Upper lobe of right lung (tissue), 1 donor: ENCODE data around the gene FAM53B. TPM values are rescaled to one million over a fixed set of nuclear protein-coding genes. Genes with fewer than 3 reads are reported as not detected.
A peak's percentile ranks its signal among the peaks of the same experiment; 100 is the strongest.

Experiments
- ATAC-seq: fragments of 200-7000 bp; cut with Tn5 transposase; one replicate; pipeline ENCODE4 v1.9.1; 2020; ENCODE audit warnings: mild to moderate bottlenecking, moderate library complexity
- DNase-seq: peaks from one replicate; pipeline ENCODE4 v3.0.0-alpha.2; 2020
- H3K27ac ChIP-seq: fragments of 200-600 bp; one replicate; pipeline ENCODE4 v1.8.0; 2022
- H3K27me3 ChIP-seq: fragments of 200-600 bp; one replicate; pipeline ENCODE4 v1.8.0; 2022; ENCODE audit warnings: mild to moderate bottlenecking
- H3K36me3 ChIP-seq: fragments of 200-600 bp; one replicate; pipeline ENCODE4 v1.8.0; 2022
- H3K4me1 ChIP-seq: fragments of 200-600 bp; one replicate; pipeline ENCODE4 v1.8.0; 2022
- H3K4me3 ChIP-seq: fragments of 200-600 bp; one replicate; pipeline ENCODE4 v1.8.0; 2022; ENCODE audit warnings: mild to moderate bottlenecking
- H3K9me3 ChIP-seq: fragments of 200-600 bp; one replicate; pipeline ENCODE4 v1.8.0; 2022
- intact Hi-C: fragments of 100-400 bp; cut with DNase I; formaldehyde crosslinking; loops from one replicate; pipeline ENCODE4 v1.11.0; 2022
- total RNA-seq: library from RNA; stranded (reverse); fragmentation: NEBNext Ultra II Directional; extraction: Animal tissue kit (Norgen Biotek cat#: 25700); gene quantifications from one replicate; pipeline ENCODE4 v1.2.1, GENCODE V29; 2021
- TF ChIP-seq, protein P1 (sequence below): fragments of 200-600 bp; IDR thresholded peaks from one replicate; pipeline ENCODE4 v1.8.0; 2022; ENCODE audit warnings: antibody characterized with exemption
- donor health status: DM: no; HTN: yes; CAD: no; lungs with severe emphysema.

Gene FAM53B
- total RNA-seq, 1 donor from 2014 or later, result 31.4 TPM

DNA sequence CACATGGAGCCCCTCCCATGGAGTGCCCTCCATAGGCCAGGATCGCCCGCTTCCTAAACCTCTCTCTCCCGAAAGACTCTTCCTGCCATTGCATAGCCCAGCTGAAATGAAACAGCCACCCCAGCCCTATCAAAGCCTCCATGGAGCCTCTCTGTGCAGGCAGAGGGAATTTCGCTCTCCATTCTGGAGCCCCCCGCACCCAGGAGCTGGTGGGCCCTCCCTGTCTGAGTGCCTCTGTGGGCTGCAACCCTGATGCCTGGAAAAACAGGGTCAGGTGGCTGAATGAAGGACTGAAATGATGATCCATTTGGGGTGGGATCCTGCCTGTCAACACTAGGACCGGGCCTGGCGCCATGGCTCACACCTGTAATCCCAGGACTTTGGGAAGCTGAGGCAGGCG lies 106.4 kb downstream of the FAM53B start:
- no peak for DNase-seq
- ATAC-seq, result no peak
- no peaks in the 10 kb centered on the region for H3K27me3 ChIP-seq
- peaks cover 53% of the 10 kb centered on the region for H3K4me1 ChIP-seq
- no peak overlapping the region for H3K4me3 ChIP-seq
- no peaks in the 10 kb centered on the region for H3K36me3 ChIP-seq
- peaks cover 3% of the 10 kb centered on the region for H3K9me3 ChIP-seq
- no peak overlapping the region for H3K27ac ChIP-seq
- intact Hi-C loops, result no loop called here
- TF ChIP-seq, protein P1, sequence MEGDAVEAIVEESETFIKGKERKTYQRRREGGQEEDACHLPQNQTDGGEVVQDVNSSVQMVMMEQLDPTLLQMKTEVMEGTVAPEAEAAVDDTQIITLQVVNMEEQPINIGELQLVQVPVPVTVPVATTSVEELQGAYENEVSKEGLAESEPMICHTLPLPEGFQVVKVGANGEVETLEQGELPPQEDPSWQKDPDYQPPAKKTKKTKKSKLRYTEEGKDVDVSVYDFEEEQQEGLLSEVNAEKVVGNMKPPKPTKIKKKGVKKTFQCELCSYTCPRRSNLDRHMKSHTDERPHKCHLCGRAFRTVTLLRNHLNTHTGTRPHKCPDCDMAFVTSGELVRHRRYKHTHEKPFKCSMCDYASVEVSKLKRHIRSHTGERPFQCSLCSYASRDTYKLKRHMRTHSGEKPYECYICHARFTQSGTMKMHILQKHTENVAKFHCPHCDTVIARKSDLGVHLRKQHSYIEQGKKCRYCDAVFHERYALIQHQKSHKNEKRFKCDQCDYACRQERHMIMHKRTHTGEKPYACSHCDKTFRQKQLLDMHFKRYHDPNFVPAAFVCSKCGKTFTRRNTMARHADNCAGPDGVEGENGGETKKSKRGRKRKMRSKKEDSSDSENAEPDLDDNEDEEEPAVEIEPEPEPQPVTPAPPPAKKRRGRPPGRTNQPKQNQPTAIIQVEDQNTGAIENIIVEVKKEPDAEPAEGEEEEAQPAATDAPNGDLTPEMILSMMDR, result no peak

DNA sequence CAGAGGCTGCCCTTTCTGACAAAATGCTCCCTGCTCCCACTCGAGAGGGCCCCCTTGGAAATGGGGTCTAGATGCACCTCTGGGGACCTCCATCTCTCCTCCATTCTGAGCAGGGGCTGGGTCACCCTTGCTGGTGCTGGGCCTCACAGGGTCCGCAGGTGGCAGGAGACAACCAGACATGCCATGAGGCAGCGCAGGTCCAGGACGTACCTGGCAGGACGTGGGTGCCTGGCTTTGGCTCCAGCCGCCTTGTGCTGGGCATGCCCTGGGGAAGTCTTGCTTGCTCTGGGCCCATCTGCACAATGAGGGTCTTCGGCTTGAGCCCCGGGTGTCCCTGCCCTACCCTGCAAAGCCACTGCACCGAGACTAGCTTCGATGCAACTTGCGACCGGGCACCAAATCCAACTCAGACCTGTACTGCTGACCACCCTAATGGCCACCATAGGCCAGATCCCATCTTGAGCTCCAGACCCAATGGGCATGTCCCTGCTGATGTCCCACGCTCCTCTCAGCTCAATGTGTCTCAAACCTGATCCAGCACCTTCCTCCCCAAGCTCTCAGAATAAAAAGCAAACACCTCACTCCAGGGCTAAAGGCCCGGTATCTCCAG lies 107.0 kb downstream of the FAM53B start:
- H3K4me3 ChIP-seq, result no peak overlapping the region
- H3K4me1 ChIP-seq, result peaks cover 55% of the 10 kb centered on the region
- H3K27me3 ChIP-seq, result no peaks in the 10 kb centered on the region
- no peak overlapping the region for H3K27ac ChIP-seq
- TF ChIP-seq, protein P1, result no peak
- DNase-seq (no peak), ATAC-seq (no peak)
- intact Hi-C loops, result no loop called here
- peaks cover 3% of the 10 kb centered on the region for H3K9me3 ChIP-seq
- H3K36me3 ChIP-seq, result no peaks in the 10 kb centered on the region

DNA sequence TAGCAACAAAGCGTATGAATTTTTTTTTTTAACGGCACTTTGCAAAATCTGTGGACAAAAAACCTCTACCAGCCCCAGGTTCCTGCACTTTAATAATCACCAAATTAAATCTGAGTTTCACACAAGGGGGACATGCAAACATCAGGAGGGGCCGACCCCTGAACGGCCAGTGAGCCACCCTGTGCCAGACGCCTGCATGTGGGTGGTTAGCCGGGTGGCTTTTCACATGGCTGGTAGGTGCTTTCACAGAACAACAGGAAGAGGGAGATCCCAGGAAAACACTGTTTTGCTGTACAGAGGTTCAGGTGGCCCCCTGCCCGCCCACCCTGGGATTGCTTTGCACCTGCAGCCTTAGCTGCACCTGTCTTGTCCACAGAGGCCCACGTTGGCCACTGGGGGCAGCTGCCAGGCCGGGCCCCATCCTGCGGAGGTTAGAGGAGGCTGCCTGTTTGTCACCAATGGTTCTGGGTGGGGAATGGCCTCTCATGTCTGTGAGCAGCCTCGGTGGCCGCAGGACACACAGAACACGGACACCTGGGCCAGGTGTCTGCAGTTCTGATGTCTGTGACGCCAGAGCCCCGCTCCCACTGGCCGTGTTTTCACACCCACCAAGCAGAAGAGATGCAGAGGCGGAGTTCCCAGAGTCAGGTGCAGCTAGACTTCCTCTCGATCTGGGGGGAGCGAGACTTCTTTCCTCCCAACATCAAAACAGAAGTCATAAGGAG lies 107.7 kb downstream of the FAM53B start:
- intact Hi-C loops, result no loop called here
- no peak for DNase-seq

DNA sequence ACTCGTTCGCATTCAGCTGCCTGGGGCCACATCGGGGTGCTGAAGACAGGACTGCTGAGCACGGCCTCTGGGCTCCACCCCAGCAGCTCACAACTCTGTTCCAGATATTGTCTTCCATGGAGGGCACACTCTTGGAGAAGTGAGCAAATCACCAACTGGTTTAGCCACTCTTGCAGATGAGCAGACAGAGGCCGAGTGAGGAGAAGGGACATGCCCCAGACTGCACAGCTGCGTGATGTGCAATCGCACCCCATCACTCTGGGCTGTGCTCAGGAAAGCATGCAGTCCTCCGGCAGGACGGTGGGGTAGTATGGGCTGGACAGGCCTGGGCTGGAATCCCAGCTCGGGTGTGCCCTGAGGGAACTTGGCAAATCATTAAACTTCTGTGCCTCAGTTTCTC lies 111.6 kb downstream of the FAM53B start:
- H3K4me3 ChIP-seq, result no peak overlapping the region
- TF ChIP-seq, protein P1, result no peak
- no peak for DNase-seq
- no peaks in the 10 kb centered on the region for H3K36me3 ChIP-seq
- intact Hi-C loops, result no loop called here
- H3K9me3 ChIP-seq, result peaks cover 3% of the 10 kb centered on the region
- H3K27me3 ChIP-seq, result no peaks in the 10 kb centered on the region
- peak; percentile 38 for ATAC-seq
- H3K27ac ChIP-seq, result peak overlapping the region; percentile 78
- H3K4me1 ChIP-seq, result peaks cover 61% of the 10 kb centered on the region

More for the DNA sequence above, 107.7 kb downstream of the FAM53B start:
- Histone ChIP-seq H3K4me3 (no peak overlapping the region), H3K27me3 (no peaks in the 10 kb centered on the region), H3K27ac (no peak overlapping the region), H3K9me3 (peaks cover 3% of the 10 kb centered on the region), H3K36me3 (no peaks in the 10 kb centered on the region), H3K4me1 (peaks cover 54% of the 10 kb centered on the region)
- no peak for ATAC-seq
- TF ChIP-seq, protein P1, result no peak

DNA sequence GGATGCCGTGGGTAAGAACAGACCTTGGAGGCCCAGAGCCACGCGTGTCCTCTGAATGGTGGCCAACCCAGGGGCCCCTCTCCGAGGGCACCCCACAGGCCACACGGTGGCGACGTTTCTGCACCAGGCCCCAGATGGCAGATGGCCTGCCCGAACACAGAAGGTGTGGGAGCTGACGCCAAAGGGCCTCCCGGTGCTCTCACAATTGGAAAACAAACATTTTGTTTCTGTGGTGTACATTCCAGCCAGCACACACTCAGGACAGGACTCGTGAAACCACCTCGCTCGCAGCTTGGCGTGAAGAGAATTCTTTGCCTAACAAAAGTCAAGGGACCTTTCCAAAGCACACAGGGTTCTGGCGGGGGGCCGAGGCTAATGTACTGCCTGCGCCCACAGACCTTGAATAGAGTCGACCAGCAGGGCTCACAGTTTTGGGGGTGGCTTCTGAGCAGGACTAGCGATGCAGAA lies 112.1 kb downstream of the FAM53B start:
- H3K9me3 ChIP-seq, result peaks cover 3% of the 10 kb centered on the region
- H3K27me3 ChIP-seq, result no peaks in the 10 kb centered on the region
- peak overlapping the region; percentile 78 for H3K27ac ChIP-seq
- TF ChIP-seq, protein P1, result peak; percentile 63
- intact Hi-C loops, result no loop called here
- DNase-seq (peak; percentile 88), ATAC-seq (peak; percentile 92)
- H3K4me3 ChIP-seq, result no peak overlapping the region
- peaks cover 61% of the 10 kb centered on the region for H3K4me1 ChIP-seq
- H3K36me3 ChIP-seq, result no peaks in the 10 kb centered on the region
